SK-N-SH treated with all-trans-retinoic acid at 6 μM for 48 hours (cell line): ENCODE results near the gene OLFML2A.

Experiments used
- ATAC-seq: fragments of 200-7000 bp; cut with Tn5 transposase; 3 replicates; pipeline ENCODE4 v1.9.1; 2020; ENCODE audit warnings: mild to moderate bottlenecking, moderate library complexity
- ARNTL ChIP-seq: fragments of 450-650 bp; formaldehyde crosslinking; IDR thresholded peaks from 2 replicates; pipeline ENCODE4 v1.5.0; 2020; ENCODE audit warnings: low read depth, mild to moderate bottlenecking, moderate library complexity, borderline replicate concordance
- CSDC2 ChIP-seq: fragments of 250-450 bp; sonication (Bioruptor Pico); IDR thresholded peaks from 2 replicates; pipeline ENCODE4 v1.5.0; 2020; ENCODE audit warnings: mild to moderate bottlenecking, moderate library complexity
- ESRRG ChIP-seq: fragments of 250-450 bp; sonication (Bioruptor Pico); IDR thresholded peaks from 2 replicates; pipeline ENCODE4 v1.6.1; 2021; ENCODE audit warnings: mild to moderate bottlenecking
- GLIS3 ChIP-seq: fragments of 250-450 bp; sonication (Bioruptor Pico); IDR thresholded peaks from 2 replicates; pipeline ENCODE4 v1.5.0; 2020; ENCODE audit warnings: mild to moderate bottlenecking, moderate library complexity
- ISL1 ChIP-seq: fragments of 250-450 bp; sonication (Bioruptor Pico); IDR thresholded peaks from 2 replicates; pipeline ENCODE4 v2.1.2; 2022; ENCODE audit warnings: mild to moderate bottlenecking, moderate library complexity
- OSR1 ChIP-seq: fragments of 250-450 bp; sonication (Bioruptor Pico); IDR thresholded peaks from 2 replicates; pipeline ENCODE4 v1.8.0; 2022; ENCODE audit warnings: moderate library complexity, mild to moderate bottlenecking, inconsistent platforms
- PPARA ChIP-seq: fragments of 250-450 bp; sonication (Bioruptor Pico); IDR thresholded peaks from 2 replicates; pipeline ENCODE4 v1.5.0; 2020; ENCODE audit warnings: mild to moderate bottlenecking, borderline replicate concordance
- RARB ChIP-seq: fragments of 250-450 bp; sonication (Bioruptor Pico); IDR thresholded peaks from 2 replicates; pipeline ENCODE4 v1.8.0; 2021; ENCODE audit warnings: mild to moderate bottlenecking, moderate library complexity
- SNAI2 ChIP-seq: fragments of 250-450 bp; sonication (Bioruptor Pico); IDR thresholded peaks from 2 replicates; pipeline ENCODE4 v1.5.0; 2020; ENCODE audit warnings: mild to moderate bottlenecking, moderate library complexity
- TCF4 ChIP-seq: fragments of 250-450 bp; sonication (Bioruptor Pico); IDR thresholded peaks from 2 replicates; pipeline ENCODE4 v1.8.0; 2021; ENCODE audit warnings: mild to moderate bottlenecking, moderate library complexity, borderline replicate concordance
- TOX ChIP-seq: fragments of 250-450 bp; sonication (Bioruptor Pico); IDR thresholded peaks from 2 replicates; pipeline ENCODE4 v1.8.0; 2021; ENCODE audit warnings: mild to moderate bottlenecking, moderate library complexity, borderline replicate concordance
- ZFP3 ChIP-seq: fragments of 250-450 bp; sonication (Bioruptor Pico); IDR thresholded peaks from 2 replicates; pipeline ENCODE4 v1.5.0; 2020; ENCODE audit warnings: mild to moderate bottlenecking, moderate library complexity
- ZFP30 ChIP-seq: fragments of 450-650 bp; formaldehyde crosslinking; IDR thresholded peaks from 2 replicates; pipeline ENCODE4 v1.5.0; 2022; ENCODE audit warnings: mild to moderate bottlenecking, moderate library complexity
- ZNF565 ChIP-seq: fragments of 450-650 bp; formaldehyde crosslinking; conservative IDR thresholded peaks from 2 replicates; pipeline ENCODE4 v1.5.0; 2020; ENCODE audit warnings: low read depth, mild to moderate bottlenecking, moderate library complexity
- ZNF70 ChIP-seq: fragments of 450-650 bp; formaldehyde crosslinking; IDR thresholded peaks from 2 replicates; pipeline ENCODE4 v1.5.0; 2020; ENCODE audit warnings: mild to moderate bottlenecking, moderate library complexity
- TF ChIP-seq, protein P1 (sequence below): fragments of 250-450 bp; sonication (Bioruptor Pico); IDR thresholded peaks from 2 replicates; pipeline ENCODE4 v1.5.1; 2021; ENCODE audit warnings: mild to moderate bottlenecking, moderate library complexity
- TF ChIP-seq, protein P2 (sequence below): fragments of 250-450 bp; sonication (Bioruptor Pico); IDR thresholded peaks from 2 replicates; pipeline ENCODE4 v1.8.0; 2020; ENCODE audit warnings: mild to moderate bottlenecking, moderate library complexity, borderline replicate concordance
- TF ChIP-seq, protein P3 (sequence below): fragments of 250-450 bp; sonication (Bioruptor Pico); IDR thresholded peaks from 2 replicates; pipeline ENCODE4 v1.8.0; 2021; ENCODE audit warnings: low read depth, mild to moderate bottlenecking, moderate library complexity, borderline replicate concordance
- TF ChIP-seq, protein P4 (sequence below): fragments of 250-450 bp; sonication (Bioruptor Pico); IDR thresholded peaks from 2 replicates; pipeline ENCODE4 v1.5.0; 2020; ENCODE audit warnings: mild to moderate bottlenecking, moderate library complexity

OLFML2A gene

DNA sequence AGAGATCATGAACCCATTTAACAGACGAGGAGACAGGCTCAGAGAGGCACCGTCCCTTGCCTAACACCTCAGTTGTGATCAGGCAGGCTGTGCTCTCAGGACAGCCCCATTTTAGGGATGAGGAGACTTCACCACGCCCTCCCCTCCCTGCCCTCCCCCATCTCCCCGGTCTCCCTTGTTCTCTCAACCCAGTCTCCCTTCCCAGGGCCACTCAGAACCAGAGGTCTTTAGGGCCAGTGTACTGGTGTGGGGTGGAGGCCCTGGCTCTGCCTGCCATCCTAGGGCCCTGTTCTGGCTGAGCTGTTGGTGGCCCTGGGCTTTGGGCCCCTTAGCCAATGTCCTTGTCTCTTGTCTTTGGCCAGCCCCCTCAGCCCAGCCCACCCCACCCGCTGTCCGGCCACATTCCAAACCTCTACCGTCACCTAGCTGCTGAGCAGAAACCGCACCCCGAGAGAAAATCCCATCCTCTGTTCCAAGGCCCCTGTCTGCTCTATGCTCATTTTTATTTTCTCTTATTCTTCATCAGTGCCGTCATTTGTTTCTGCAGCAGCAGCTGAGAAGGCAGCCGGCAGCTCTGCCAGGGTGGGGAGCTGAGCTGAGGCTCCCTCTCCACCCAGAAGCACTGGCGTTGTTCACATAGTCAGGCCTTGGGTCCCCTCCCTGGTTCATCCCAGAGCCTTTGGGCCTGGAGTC, 33.9 kb downstream of the OLFML2A start:
- peak; percentile 77 for ATAC-seq
- no peak for TF ChIP-seq OSR1 (CRISPR knock-in tag)
- no peak for TF ChIP-seq SNAI2 (CRISPR knock-in tag)
- no peak for TF ChIP-seq ZFP3
- TF ChIP-seq, protein P1, sequence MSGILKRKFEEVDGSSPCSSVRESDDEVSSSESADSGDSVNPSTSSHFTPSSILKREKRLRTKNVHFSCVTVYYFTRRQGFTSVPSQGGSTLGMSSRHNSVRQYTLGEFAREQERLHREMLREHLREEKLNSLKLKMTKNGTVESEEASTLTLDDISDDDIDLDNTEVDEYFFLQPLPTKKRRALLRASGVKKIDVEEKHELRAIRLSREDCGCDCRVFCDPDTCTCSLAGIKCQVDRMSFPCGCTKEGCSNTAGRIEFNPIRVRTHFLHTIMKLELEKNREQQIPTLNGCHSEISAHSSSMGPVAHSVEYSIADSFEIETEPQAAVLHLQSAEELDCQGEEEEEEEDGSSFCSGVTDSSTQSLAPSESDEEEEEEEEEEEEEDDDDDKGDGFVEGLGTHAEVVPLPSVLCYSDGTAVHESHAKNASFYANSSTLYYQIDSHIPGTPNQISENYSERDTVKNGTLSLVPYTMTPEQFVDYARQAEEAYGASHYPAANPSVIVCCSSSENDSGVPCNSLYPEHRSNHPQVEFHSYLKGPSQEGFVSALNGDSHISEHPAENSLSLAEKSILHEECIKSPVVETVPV (CRISPR knock-in tag), result no peak
- TF ChIP-seq ZNF70 (CRISPR knock-in tag), result no peak
- no peak for TF ChIP-seq ZFP30
- TF ChIP-seq, protein P2, sequence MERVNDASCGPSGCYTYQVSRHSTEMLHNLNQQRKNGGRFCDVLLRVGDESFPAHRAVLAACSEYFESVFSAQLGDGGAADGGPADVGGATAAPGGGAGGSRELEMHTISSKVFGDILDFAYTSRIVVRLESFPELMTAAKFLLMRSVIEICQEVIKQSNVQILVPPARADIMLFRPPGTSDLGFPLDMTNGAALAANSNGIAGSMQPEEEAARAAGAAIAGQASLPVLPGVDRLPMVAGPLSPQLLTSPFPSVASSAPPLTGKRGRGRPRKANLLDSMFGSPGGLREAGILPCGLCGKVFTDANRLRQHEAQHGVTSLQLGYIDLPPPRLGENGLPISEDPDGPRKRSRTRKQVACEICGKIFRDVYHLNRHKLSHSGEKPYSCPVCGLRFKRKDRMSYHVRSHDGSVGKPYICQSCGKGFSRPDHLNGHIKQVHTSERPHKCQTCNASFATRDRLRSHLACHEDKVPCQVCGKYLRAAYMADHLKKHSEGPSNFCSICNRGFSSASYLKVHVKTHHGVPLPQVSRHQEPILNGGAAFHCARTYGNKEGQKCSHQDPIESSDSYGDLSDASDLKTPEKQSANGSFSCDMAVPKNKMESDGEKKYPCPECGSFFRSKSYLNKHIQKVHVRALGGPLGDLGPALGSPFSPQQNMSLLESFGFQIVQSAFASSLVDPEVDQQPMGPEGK, result no peak
- TF ChIP-seq, protein P3, sequence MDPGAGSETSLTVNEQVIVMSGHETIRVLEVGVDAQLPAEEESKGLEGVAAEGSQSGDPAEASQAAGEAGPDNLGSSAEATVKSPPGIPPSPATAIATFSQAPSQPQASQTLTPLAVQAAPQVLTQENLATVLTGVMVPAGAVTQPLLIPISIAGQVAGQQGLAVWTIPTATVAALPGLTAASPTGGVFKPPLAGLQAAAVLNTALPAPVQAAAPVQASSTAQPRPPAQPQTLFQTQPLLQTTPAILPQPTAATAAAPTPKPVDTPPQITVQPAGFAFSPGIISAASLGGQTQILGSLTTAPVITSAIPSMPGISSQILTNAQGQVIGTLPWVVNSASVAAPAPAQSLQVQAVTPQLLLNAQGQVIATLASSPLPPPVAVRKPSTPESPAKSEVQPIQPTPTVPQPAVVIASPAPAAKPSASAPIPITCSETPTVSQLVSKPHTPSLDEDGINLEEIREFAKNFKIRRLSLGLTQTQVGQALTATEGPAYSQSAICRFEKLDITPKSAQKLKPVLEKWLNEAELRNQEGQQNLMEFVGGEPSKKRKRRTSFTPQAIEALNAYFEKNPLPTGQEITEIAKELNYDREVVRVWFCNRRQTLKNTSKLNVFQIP (CRISPR knock-in tag), result no peak
- TF ChIP-seq RARB (CRISPR knock-in tag), result no peak
- no peak for TF ChIP-seq ZNF565
- no peak for TF ChIP-seq TOX
- no peak for TF ChIP-seq TCF4
- TF ChIP-seq CSDC2 (CRISPR knock-in tag), result no peak
- TF ChIP-seq, protein P4, sequence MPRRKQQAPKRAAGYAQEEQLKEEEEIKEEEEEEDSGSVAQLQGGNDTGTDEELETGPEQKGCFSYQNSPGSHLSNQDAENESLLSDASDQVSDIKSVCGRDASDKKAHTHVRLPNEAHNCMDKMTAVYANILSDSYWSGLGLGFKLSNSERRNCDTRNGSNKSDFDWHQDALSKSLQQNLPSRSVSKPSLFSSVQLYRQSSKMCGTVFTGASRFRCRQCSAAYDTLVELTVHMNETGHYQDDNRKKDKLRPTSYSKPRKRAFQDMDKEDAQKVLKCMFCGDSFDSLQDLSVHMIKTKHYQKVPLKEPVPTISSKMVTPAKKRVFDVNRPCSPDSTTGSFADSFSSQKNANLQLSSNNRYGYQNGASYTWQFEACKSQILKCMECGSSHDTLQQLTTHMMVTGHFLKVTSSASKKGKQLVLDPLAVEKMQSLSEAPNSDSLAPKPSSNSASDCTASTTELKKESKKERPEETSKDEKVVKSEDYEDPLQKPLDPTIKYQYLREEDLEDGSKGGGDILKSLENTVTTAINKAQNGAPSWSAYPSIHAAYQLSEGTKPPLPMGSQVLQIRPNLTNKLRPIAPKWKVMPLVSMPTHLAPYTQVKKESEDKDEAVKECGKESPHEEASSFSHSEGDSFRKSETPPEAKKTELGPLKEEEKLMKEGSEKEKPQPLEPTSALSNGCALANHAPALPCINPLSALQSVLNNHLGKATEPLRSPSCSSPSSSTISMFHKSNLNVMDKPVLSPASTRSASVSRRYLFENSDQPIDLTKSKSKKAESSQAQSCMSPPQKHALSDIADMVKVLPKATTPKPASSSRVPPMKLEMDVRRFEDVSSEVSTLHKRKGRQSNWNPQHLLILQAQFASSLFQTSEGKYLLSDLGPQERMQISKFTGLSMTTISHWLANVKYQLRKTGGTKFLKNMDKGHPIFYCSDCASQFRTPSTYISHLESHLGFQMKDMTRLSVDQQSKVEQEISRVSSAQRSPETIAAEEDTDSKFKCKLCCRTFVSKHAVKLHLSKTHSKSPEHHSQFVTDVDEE (CRISPR knock-in tag), result no peak

DNA sequence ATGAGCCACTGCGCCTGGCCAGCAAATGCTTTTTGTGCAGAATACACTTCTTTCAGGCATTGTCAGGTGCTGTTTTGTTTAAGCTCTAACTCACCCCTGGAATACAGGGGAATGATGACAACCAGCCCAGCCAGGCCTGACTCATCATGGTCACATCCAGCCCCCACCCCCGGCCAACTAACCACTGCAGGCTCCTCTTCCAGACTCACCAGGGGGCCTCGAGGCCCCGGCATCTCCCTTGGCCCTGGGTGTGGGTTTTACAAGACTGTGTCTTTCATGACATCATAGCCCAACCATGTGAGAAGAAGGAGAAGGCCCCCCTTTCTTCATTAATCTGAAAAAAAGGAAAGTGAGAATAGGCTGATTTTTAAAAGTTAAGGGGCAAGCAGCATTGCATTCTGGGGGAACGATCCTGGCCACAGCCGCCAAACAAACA, 35.5 kb downstream of the OLFML2A start:
- ATAC-seq, result peak; percentile 85
- no peak for TF ChIP-seq ISL1 (CRISPR knock-in tag)
- no peak for TF ChIP-seq GLIS3 (CRISPR knock-in tag)
- TF ChIP-seq, protein P2, result peak; percentile 71; the same call in 1 of the 2 replicates
- TF ChIP-seq, all 23 proteins: peak for 1

DNA sequence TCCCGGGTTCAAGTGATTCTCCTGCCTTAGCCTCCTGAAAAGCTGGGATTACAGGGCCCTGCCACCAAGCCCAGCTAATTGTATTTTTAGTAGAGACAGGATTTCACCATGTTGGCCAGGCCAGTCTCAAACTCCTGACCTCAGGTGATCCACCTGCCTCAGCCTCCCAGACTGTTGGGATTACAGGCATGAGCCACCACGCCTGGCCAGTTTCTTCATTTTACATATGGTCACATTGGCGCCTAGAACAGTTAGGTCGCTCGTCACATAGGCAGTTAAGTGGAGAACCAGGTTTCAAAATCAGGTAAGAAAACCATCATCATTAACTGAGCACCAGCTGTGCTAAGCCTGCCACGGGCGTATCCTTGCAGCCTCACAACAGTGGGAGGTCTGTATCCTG, 36.1 kb downstream of the OLFML2A start:
- no peak for ATAC-seq
- TF ChIP-seq PPARA (no peak), ESRRG (CRISPR knock-in tag) (no peak), OSR1 (CRISPR knock-in tag) (no peak), ARNTL (no peak)
- TF ChIP-seq, protein P2, result no peak
